CD4-positive, alpha-beta T cell treated with Interleukin-10 for 1 hour (primary cell): ENCODE measurements around the gene SMPD2.
"Not testable (repeated sequence)": the region's sequence is repeated elsewhere in the genome, so short reads cannot be mapped to it uniquely, and the experiment has no call there.

Source experiments
- DNase-seq: peaks from one replicate; pipeline ENCODE4 v3.0.0-alpha.2; 2020

Gene SMPD2

DNA sequence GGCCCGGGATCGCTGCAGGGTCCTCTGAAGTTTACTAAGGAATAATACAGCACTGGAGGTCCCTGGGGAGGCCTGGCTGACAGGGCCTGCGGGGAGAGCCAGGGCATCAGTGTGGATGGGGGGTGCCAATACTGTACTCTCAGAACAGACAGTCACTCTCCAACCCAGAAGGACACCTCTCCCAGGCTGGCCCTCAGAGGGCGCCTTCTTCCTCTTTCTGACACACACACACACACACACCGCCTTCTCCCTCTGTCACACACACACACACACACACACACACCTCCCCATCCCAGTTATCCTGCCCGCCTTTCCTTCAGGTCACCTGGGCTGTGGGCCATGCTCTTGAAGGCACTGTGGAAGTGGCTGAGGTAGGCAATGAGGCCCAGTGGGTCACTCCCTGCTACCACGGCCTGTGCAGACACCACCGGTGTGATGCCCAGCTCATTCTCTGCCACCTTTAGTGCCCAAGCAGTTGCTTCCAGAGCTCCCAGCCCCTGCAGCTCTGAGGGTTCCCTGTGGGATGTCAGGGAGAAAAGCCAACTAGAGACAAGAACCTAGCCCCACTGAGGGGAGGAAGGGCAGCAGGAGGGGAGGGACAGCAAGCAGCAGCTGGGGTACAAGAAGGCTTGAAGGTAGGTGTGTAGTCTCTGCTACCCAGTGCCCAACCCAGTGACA is 7.5 kb downstream of the SMPD2 start:
- DNase-seq, result no peak

DNA sequence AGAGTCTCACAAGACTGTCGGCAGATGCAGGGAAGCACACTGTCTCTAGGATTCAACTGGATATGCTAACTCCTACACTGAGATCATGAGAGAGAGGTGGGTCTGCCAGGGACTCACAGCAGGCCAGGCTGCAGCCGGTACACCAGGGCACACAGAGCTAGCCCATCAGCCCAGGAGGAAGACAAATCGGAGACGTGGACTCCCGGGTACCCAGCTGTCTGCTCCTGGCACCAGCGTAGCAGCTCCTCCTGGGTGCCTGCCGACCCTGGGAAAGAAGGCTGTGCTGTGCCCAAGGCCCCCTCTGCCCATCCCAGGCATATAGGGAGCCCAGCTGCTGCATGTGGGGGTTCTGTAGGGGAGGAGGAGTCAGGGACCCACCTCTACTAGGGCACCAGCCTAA is 8.1 kb downstream of the SMPD2 start:
- DNase-seq, result no peak

DNA sequence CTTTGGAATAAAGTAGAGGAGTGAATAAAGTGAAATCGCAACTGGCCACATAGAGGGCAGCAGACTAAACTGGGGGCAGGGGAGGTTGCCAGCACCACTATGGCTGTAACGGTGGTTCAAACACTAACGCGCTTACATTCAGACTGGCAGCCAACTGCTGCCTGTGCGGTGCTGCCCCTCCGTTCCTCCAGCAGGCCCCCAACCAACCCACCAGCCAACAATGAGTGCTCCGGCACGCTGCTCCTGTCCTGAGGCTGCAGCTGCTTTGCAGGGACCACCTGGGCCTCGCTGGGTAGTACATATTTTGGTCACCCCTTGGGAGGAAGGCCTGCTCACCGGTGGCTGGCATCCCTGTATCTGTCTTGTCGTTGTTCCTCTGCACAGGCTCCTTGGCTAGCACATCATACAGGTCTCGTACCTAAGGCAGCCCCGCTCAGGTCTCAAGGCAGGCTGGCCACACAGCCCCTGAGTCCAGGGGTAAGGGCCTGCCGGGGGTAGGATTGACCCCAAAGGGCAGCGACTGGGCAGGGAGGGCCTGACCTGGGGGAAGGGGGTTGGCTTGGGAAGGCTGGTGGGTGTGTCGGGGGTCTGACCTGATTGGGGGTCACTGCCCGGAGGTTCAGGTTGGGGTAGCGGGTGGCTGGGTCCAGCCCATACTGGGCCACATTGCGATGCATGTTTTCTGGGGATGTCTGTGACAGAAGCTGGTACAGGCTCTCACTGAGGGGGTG is 8.7 kb downstream of the SMPD2 start:
- DNase-seq, result no peak

DNA sequence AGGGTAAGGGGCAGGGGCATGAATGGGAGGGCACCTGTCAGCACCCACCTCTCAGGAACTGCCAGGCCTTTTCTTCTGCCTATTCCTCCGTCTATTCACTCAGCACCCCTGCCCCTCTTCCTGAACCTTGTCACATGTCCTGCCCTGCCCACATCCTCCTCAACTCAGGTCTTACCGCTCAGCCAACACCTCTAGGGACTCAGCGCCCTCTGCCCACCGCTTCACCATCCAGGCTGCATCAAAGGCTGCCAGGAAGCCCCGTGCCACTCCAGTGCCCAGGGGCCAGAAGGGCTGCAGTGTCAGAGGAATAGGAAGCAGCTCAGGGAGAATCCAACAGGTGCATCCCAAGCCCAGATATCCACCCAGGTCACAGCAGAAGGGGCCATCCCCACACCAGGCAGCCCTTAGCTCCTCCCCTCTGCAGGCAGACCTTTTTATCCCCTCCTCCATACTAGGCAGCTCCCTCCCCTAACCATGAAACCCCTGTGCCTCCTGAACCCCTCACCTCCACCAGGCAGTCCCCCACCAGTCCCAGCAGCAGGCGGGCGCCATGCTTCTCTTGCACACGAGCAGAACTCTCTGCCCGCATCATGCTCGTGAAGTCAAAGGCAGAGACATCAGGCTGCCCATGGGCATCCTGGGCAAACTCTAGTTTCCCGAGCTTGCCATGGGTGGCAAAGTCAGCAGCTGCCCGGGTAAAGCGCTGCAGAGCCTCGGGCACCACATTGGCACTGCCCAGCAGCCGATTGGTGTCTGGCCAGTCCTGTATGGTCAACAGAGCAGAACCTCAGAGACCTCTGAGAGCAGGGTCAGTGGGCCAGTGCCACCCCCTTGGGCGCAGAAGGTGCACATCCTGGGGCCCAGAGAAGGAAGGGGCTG is 9.5 kb downstream of the SMPD2 start:
- peak; percentile 50 for DNase-seq

DNA sequence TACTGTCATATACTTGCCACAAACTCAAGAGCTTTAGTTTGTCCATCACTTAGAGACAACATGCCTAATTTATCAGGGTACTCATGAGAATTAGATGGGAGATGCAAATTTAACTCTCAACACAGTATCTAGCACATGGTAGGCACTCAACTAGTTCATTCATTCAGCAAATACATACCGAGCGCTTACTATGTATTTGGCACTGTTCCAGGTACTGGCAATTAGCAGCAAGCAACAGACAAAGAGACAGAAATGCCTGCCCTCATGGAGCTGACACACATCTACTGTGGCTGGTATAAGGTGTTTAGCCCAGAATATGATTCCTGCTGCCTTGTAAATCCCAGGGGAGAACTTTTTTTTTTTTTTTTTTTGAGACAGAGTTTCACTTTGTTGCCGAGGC is 10.3 kb downstream of the SMPD2 start:
- DNase-seq, result no peak

DNA sequence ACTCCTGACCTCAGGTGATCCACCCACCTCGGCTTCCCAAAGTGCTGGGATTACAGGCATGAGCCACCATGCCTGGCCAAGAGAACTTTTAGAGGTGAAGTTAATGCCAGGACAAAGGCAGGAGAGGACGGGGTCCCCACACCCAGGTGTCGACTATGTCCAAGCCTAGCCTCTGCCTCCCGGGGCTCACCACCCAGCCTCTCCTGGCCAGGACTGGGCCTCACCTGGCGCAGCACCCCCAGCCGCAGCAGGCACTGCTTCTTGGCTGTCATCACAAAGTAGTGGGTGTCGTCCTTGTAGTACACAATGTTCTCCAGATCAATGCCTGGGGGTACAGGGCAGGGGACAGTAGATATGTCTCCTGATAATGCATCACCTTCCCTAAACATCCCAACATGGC is 10.9 kb downstream of the SMPD2 start:
- DNase-seq, result no peak

DNA sequence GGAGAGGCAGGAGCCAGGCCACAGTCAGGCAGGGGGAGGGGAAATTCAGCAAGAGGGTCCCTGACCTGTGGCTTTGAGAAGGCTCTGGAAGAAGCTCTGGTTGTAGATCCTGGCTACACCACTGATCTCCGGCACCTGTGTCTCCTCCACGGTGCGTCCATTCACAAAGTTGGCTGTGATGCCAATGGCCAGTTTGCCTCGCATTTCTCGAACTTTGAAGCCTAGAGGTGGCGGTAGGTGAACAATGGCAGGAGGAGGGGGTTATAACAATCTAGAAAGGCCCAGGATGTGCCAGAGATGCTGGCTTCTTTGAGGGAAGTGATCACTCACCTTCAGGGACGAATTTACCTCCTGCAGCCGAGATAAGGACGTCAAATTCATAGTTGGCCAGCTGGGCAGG is 11.7 kb downstream of the SMPD2 start:
- no peak for DNase-seq

DNA sequence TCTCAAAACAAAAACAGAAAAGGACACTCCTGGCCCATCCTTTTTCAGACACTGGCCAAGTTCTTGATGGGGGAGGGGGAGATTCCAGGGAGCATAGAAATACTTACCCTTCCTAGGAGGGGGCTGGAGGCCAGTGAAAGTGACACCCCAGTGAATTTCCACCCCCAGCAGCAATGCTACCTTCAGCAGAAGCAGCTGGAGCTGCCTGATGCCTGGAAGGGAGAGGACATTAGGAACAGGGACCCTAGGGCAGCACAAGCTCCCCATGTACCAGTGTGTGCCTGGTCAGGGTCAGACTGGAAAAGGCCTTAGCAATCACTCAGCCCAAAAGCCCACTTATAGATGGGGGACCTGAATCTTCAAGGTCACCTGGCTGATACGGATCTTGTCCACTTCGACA is 12.6 kb downstream of the SMPD2 start:
- no peak for DNase-seq

DNA sequence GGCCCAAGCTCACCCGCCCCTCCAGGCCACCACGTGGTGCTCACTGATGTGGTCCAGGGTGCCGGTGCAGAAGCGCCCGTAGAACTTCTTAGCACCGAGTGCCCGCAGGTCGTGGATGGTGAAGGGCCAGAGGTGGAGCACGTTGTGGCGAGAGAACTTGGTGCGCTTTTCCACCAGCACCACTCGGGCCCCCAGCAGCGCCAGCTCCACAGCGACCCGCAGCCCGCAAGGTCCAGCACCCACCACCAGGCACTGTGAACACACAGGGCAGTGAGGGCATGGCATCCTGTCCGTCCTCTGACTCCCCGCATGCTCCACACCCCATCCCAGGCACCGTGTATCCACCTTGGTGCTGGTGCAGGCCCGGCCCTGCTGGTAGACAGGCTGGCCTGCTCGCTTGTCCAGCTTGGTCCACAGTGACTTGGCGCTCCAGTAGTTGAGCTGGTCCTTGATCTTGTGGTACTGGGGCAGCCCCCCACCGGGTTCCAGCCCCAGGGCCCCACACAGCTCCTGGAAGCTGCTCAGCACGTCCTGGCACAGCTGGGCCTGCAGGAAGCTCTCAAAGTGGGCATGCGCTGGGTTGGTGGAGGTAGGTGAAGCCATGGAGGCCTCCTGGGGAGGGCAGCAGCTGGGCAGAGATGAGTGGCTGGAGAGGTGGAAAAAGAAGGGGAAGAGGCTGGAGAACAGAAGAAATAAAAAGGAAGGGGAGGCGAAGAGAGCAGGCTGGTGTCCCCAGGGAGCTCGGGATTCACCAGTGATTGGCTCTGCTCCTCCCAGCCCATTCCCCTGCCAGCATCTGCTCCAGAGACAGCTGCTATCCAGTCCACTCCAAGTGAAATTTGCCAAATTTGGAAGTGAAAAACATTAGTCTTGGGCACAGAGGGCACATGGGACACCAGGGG is 13.3 kb downstream of the SMPD2 start:
- no peak for DNase-seq

DNA sequence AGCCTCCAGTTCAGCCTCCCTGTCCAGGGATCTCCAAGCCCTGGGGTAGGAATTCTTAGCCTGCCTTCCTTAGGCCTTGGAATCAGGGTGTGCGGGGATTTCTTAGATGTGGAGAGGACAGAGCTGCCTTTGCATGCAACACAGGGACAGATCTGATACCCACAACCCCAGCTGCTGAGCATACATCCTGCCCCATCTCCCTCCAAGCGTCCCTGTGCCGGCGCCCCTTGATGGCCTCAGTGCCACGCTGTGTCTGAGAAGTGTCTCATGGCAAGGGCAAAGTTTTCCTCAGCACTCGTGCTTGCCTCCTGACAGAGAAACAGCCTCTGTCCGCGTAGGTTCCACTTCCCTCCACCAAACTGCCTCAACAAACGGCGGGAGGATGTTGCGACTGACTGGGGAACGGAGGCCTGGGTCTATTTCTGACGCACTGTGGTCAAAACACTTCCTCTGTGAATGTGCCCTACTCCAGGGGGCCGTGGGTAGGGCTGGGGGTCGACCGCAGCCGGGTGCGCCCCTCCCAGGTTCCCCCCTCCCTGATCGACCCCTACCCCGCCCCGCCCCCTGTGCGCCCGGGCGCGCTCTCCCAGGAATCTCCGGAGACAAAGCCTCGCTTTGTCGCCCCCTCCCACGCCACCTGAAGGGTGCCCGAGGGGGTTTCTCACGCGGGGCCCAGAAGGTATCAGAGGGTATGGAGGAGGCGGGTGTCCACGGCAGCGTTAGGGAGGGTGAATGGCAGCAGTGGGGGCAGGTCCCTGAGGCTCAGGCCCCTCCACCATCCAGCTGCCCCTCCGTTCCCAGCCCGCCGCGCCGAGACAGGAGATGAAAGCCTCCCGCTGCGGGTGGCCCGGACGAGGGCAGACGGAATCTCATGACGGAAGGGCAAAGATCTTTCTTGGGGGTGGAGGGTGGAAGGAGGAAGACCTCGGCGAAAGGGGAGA is 14.2 kb downstream of the SMPD2 start:
- DNase-seq, result peak; percentile 76

DNA sequence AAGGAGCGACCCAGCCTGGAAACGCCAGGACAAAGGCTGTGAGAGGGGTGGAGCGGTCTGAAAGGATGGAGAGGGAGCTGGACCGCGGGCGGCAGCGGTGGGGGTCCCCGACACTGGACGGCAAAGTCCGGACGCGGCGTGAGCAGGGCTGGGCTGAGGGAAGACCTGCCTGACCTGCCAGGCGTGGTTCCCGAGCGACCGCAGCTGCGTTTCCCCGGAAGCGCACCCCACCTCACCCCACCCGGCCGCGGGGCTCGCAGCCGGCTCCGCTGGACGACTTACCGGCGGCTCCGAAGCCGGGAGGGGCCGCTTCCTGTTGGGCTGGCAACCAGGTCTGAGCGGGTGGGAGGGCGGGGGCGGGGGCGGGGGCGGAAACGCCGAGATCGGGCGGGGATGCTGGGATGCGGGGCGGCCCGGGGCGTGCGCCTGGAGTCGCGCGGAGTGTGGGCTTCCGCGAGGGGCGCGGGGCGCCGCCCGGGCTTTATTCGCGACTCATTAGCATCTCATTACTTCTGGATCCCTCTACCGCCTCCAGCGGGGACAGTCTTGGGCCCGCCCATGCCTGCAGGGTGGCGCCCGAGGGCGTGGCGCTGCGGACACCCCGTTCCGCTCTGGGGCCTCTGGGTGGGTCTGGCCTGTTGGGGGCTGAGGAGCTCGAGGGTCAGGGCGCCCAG is 15.1 kb downstream of the SMPD2 start, which contains the start of gene MICAL1:
MICAL1 (minus strand) TSS at position 336 of the 674 bp plus-strand sequence. CDS start 1,576 bp downstream, outside the sequence.
- peak; percentile 81 for DNase-seq

DNA sequence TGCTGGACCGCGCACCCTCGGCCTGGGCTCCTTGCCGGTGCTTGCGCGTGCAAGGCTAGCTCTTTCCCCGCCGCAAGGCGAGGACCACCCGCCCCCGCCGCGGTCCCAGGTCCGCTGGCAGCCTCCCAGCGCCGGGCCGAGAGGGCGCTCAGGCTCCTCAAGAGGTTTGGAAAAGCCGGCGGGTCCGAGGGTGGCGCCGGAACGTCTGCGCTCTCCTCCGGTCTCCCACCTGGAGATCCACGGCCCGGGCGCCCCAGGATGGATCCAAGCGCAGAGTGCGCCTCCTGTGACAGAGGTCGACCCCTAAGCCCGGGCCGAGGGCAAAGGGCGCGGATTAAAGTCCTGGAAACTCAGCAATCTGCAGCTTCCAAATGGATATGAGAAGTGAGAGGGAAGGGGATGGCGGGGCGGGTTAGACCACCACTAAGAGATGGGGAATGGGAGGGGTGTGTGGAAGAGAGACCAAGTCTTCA is 15.6 kb downstream of the SMPD2 start:
- no peak for DNase-seq

DNA sequence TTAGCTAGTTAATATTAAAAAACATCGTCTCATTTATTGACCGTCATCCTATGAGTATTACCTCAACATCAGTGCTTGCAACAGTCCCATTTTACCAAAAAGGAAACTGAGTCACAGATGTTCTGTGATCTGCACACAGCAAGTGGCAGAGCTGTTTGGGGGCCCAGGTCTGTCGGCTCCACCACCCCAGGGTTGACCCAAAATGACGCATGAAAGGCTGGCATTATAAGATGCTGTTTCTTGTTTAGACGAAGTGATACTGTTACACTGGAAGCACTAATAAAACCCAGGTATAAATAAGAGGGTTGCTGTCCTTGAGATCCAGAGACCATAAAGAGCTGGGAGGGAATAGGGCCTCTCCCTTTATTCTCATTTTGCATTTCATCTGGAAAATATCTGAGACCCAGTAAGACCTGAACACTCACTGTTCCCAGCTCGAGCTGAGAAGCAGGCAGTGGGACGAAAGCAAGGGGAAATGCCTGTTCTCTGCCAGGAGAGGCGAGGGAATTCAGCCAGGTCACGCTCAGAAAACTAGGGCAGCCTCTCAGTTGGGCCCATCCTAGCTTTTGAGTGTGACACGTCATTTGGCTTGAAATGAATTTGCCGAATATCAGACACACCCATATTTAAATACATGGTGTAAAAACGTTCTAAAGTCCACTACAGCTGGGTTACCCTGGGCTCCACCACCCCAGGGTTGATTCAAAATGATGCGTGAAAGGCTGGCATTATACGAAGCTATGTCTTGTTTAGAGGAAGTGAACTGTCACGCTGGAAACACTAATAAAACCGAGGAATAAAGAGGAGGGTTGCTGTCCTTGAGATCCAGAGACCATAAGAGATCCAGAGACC is 16.4 kb downstream of the SMPD2 start:
- DNase-seq, result no peak

DNA sequence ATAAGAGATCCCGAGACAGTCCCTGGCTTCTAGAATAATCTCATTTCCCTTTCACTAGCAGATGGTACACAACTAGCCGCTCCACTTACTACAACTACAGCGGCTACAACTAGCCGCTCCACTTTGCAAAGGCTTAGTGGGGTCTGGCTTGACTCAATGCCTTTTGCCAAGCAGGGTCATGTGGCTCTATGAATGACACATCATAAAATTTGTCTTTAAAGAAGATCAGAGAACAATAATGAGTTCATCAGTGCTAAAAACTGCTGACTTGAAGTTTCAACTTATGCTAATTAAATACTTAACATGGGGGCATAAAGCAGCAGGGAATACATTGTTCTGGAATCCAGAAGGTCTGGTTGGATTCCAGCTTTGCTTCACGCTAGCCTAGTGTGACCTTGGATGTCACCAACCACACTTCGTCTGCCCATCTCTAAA is 17.1 kb downstream of the SMPD2 start:
- no peak for DNase-seq

DNA sequence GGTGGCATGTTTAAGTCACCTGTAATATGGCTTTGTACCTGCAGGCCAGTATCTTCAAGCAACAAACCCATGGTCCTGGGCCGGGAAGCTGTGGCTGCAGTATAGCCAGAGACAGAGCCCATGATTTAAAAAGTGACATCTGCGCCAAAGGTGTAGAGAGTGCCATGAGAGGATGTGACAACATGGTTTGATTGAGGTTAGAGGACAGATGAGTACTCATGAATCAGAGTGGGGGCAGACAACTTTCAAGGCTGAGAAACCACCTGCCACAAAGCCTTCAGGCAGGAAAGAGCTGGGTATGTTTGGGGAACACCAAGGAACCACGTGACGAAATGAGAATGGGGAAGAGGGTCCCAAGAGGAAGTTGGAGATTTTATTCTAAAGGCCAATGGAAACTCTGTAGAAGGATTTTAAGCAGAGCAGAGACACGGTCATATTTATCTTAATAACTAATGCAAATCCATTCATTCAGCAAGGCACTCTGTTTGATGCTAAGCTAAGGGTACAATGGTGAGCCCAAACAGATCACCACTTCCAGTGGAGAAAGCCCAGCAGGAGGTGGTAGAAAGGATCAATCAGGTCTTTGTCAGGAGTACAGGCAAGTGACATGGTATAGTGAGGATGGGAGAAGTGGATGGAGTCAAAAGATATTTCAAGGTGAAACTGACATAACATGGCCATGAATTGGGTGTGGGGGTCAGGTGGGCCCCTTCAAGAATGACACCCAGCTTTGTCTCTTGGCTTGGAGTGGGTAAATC is 18.4 kb downstream of the SMPD2 start:
- peak; percentile 62 for DNase-seq

DNA sequence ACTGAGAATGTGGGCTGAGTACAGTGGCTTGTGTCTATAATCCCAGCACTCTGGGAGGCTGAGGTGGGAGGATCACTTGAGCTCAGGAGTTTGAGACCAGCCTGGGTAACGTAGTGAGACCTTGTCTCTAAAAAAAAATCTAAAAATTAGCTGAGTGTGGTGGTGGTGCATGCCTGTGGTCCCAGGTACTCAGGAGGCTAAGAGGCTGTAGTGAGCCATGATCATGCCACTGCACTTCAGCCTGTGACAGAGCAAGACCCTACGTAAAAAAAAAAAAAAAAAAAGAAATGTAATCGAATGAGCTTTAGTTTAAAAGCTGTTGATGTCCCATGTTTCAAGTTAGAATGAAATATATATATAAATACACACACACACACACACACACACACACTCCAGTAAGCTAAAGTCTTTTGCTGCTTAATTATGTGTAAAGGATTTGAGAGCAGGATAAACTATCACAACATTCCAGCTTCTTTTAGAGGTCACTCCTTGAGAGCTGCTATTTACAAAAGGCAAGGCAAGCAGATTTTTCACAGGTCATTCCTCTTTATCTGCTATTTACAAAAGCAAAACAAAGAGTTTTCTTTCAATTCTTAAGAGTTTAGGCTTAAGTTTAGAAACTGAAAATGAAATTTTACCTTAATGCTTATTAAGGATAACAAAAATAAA is 19.8 kb downstream of the SMPD2 start:
- no peak for DNase-seq

DNA sequence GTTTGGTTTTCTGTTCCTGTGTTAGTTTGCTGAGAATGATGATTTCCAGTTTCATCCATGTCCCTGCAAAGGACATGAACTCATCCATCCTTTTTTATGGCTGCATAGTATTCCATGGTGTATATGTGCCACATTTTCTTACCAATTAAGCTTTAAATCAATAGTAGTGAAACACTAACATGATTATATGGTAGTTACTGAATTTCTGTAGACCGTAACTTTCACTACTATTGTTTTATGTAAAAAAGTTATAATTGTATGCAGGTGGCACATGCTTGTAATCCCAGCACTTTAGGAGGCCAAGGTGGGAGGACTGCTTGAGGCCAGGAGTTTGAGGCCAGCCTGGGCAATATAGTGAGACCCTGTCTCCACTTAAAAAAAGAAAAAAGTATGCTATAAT is 20.7 kb downstream of the SMPD2 start:
- DNase-seq, result not testable (repeated sequence)
